AG04449 (cell line): ENCODE measurements around the gene SMURF1.
A peak's percentile ranks its signal among the peaks of the same experiment; 100 is the strongest.

Experiments
- CTCF ChIA-PET: fragments of 350-600 bp; formaldehyde crosslinking; extraction: SDS; loops from one replicate; lab custom pipeline; 2021; ENCODE audit warnings: antibody characterized with exemption; lab: Yijun Ruan, JAX
- POLR2A ChIA-PET: fragments of 400-600, 350-600 bp; formaldehyde crosslinking; extraction: SDS; loops from one replicate; lab custom pipeline; 2020; ENCODE audit warnings: antibody characterized with exemption, inconsistent platforms; lab: Yijun Ruan, JAX
- DNase-seq: peaks from one replicate; pipeline ENCODE4 v3.0.0-alpha.2; 2010; ENCODE audit warnings: low read depth, low spot score
- H3K4me3 ChIP-seq: 2 replicates; pipeline ENCODE4 v1.5.1; 2011; ENCODE audit warnings: low read depth, mild to moderate bottlenecking, control low read depth, low read length
- CTCF ChIP-seq: IDR thresholded peaks from one replicate; pipeline ENCODE4 v1.5.1; 2011; ENCODE audit warnings: mild to moderate bottlenecking, moderate library complexity, low read length, control low read depth, inconsistent platforms; ENCODE audit not compliant: insufficient read depth; ENCODE audit errors: missing control alignments

The SMURF1 gene

GRCh38 chr7:99143853-99144672, at the start of gene SMURF1:
Gene SMURF1 (minus strand): TSS chr7:99144108. CDS start chr7:99143780, 328 bp downstream.
- H3K4me3 ChIP-seq: peak within 1 kb of the TSS; percentile 71
- DNase-seq: no peak
- peak; percentile 8 for TF ChIP-seq CTCF
- ChIA-PET POLR2A (interaction anchor here (1.0 kb wide), 1 partner anchor 58 kb away, joined by 3 read pairs; no protein-coding TSS in a partner anchor), CTCF (interaction anchor here (0.7 to 2.0 kb wide), 5 partner anchors 16 to 161 kb away, joined by 3 to 6 read pairs (median 3); no protein-coding TSS in a partner anchor)

- no peak overlapping the region for H3K4me3 ChIP-seq
- no peak for DNase-seq
- ChIA-PET POLR2A (no interaction called here), CTCF (no interaction called here)
- TF ChIP-seq CTCF: no peak
Observed at GRCh38 chr7:99191869-99192596, 48.1 kb upstream of the SMURF1 start.

GRCh38 chr7:99190359-99191009, 46.6 kb upstream of the SMURF1 start:
- ChIA-PET CTCF (no interaction called here), POLR2A (no interaction called here)
- H3K4me3 ChIP-seq: no peak overlapping the region
- TF ChIP-seq CTCF: no peak
- no peak for DNase-seq

GRCh38 chr7:99189222-99189621, 45.3 kb upstream of the SMURF1 start:
- H3K4me3 ChIP-seq: no peak overlapping the region
- TF ChIP-seq CTCF: no peak
- CTCF ChIA-PET: no interaction called here
- POLR2A ChIA-PET: no interaction called here
- no peak for DNase-seq

GRCh38 chr7:99188221-99188620, 44.3 kb upstream of the SMURF1 start:
- TF ChIP-seq CTCF: no peak
- ChIA-PET POLR2A (no interaction called here), CTCF (no interaction called here)
- no peak for DNase-seq
- no peak overlapping the region for H3K4me3 ChIP-seq
